Hepatocyte (in vitro differentiated cells): ENCODE data around the gene UGP2. TPM values are rescaled to one million over a fixed set of nuclear protein-coding genes. Genes with fewer than 3 reads are reported as not detected.

Experiments
- DNase-seq: peaks from one replicate; pipeline ENCODE4 v3.0.0-alpha.2; 2016; ENCODE audit warnings: low spot score
- H2AFZ ChIP-seq: fragments of 200-600 bp; sonication (generic); 2 replicates; pipeline ENCODE4 v1.6.0; 2016; ENCODE audit warnings: antibody characterized with exemption, mild to moderate bottlenecking
- H3K27ac ChIP-seq: fragments of 200-600 bp; sonication (generic); 2 replicates; pipeline ENCODE4 v1.5.1; 2016; ENCODE audit warnings: mild to moderate bottlenecking
- H3K27me3 ChIP-seq: fragments of 200-600 bp; sonication (generic); 2 replicates; pipeline ENCODE4 v1.6.1; 2016
- H3K36me3 ChIP-seq: fragments of 200-600 bp; sonication (generic); replicated peaks from 2 replicates; pipeline ENCODE4 v1.5.1; 2016; ENCODE audit warnings: low read depth; ENCODE audit not compliant: insufficient read depth
- H3K4me1 ChIP-seq: fragments of 200-600 bp; sonication (generic); 2 replicates; pipeline ENCODE4 v1.5.1; 2016; ENCODE audit warnings: mild to moderate bottlenecking, moderate library complexity; ENCODE audit not compliant: insufficient read depth
- H3K4me2 ChIP-seq: fragments of 200-600 bp; sonication (generic); 2 replicates; pipeline ENCODE4 v1.6.0; 2016
- H3K4me3 ChIP-seq: fragments of 200-600 bp; sonication (generic); 2 replicates; pipeline ENCODE4 v1.5.1; 2016; ENCODE audit warnings: mild to moderate bottlenecking
- H3K79me2 ChIP-seq: fragments of 200-600 bp; sonication (generic); 2 replicates; pipeline ENCODE4 v1.6.0; 2017; ENCODE audit warnings: mild to moderate bottlenecking
- H3K9me2 ChIP-seq: fragments of 200-600 bp; sonication (generic); replicated peaks from 2 replicates; pipeline ENCODE4 v1.6.0; 2017; ENCODE audit warnings: mild to moderate bottlenecking; ENCODE audit not compliant: insufficient read depth
- H3K9me3 ChIP-seq: fragments of 200-600 bp; sonication (generic); 2 replicates; pipeline ENCODE4 v1.5.1; 2016; ENCODE audit warnings: low read depth, mild to moderate bottlenecking
- H4K20me1 ChIP-seq: fragments of 200-600 bp; sonication (generic); 2 replicates; pipeline ENCODE4 v1.6.0; 2016; ENCODE audit warnings: mild to moderate bottlenecking; ENCODE audit not compliant: insufficient read depth, poor library complexity, severe bottlenecking
- CTCF ChIP-seq: fragments of 200-600 bp; sonication (generic); IDR thresholded peaks from 2 replicates; pipeline ENCODE4 v1.5.1; 2016; ENCODE audit warnings: antibody characterized with exemption, mild to moderate bottlenecking; ENCODE audit not compliant: poor library complexity
- EZH2 ChIP-seq: fragments of 200-600 bp; sonication (generic); IDR thresholded peaks from 2 replicates; pipeline ENCODE4 v1.6.1; 2016; ENCODE audit warnings: antibody characterized with exemption, mild to moderate bottlenecking, borderline replicate concordance
- EZH2phosphoT487 ChIP-seq: fragments of 200-600 bp; sonication (generic); IDR thresholded peaks from one replicate; pipeline ENCODE4 v1.6.1; 2018; ENCODE audit warnings: antibody characterized with exemption, mild to moderate bottlenecking, low read depth, moderate library complexity; ENCODE audit not compliant: unreplicated experiment, severe bottlenecking
- WGBS: methylation state at CpG from one replicate; pipeline ENCODE4 v1.1.6; 2016; ENCODE audit warnings: low lambda C conversion rate; ENCODE audit errors: missing lambda C conversion rate; 5-methylcytosine and 5-hydroxymethylcytosine counted together
- polyA plus RNA-seq: library from polyadenylated mRNA; unstranded; fragments of >200 nt; fragmentation: Nextera tagmentation; extraction: Ambion mirVana; gene quantifications from 2 replicates; pipeline ENCODE4 v1.2.1, GENCODE V29; 2016
- total RNA-seq: library from RNA; depleted of rRNA; stranded (reverse); fragments of >200 nt; gene quantifications from 2 replicates; pipeline ENCODE4 v1.2.3, GENCODE V29; 2014

UGP2 gene
- total and polyA plus RNA-seq, 2 experiments from 2014 or later, result 273 to 322 TPM

GRCh38 chr2:63853527-63854310 is 12.0 kb downstream of the UGP2 start:
- peaks cover 36% of the 10 kb centered on the region for H4K20me1 ChIP-seq
- H3K27me3 ChIP-seq, result no peaks in the 10 kb centered on the region
- H3K4me2 ChIP-seq, result peak overlapping the region; percentile 4
- no peak overlapping the region for H2AFZ ChIP-seq
- no peak for DNase-seq
- H3K79me2 ChIP-seq, result peaks cover 99% of the 10 kb centered on the region
- peaks cover 15% of the 10 kb centered on the region for H3K4me1 ChIP-seq
- TF ChIP-seq EZH2phosphoT487 (no peak), EZH2 (no peak), CTCF (no peak)
- H3K36me3 ChIP-seq, result no peaks in the 10 kb centered on the region
- no peaks in the 10 kb centered on the region for H3K9me2 ChIP-seq
- no peak overlapping the region for H3K27ac ChIP-seq
- no peak overlapping the region for H3K4me3 ChIP-seq
- 75% methylated on average over 4 of the region's 4 CpGs for WGBS
- no peaks in the 10 kb centered on the region for H3K9me3 ChIP-seq

GRCh38 chr2:63855418-63856302 is 14.0 kb downstream of the UGP2 start:
- DNase-seq, result no peak
- TF ChIP-seq EZH2, result no peak
- TF ChIP-seq CTCF, result no peak
- TF ChIP-seq EZH2phosphoT487, result no peak
- Histone ChIP-seq H3K4me3 (no peak overlapping the region), H3K4me1 (no peaks in the 10 kb centered on the region), H3K4me2 (no peak overlapping the region), H3K79me2 (peaks cover 80% of the 10 kb centered on the region), H3K27me3 (no peaks in the 10 kb centered on the region), H3K36me3 (no peaks in the 10 kb centered on the region), H3K9me2 (no peaks in the 10 kb centered on the region), H3K27ac (no peak overlapping the region), H2AFZ (no peak overlapping the region), H4K20me1 (peaks cover 30% of the 10 kb centered on the region), H3K9me3 (no peaks in the 10 kb centered on the region)
- WGBS, result 96% methylated on average over 14 of the region's 14 CpGs

- H3K4me1 ChIP-seq, result no peaks in the 10 kb centered on the region
Observed at GRCh38 chr2:63856303-63856603, 14.6 kb downstream of the UGP2 start.

More at GRCh38 chr2:63856303-63856603, 14.6 kb downstream of the UGP2 start:
- Histone ChIP-seq H3K9me2 (no peaks in the 10 kb centered on the region), H3K4me3 (no peak overlapping the region), H3K27me3 (no peaks in the 10 kb centered on the region), H3K79me2 (peaks cover 77% of the 10 kb centered on the region), H2AFZ (no peak overlapping the region), H3K27ac (no peak overlapping the region), H4K20me1 (peaks cover 24% of the 10 kb centered on the region), H3K4me2 (no peak overlapping the region), H3K9me3 (no peaks in the 10 kb centered on the region), H3K36me3 (no peaks in the 10 kb centered on the region)
- WGBS, result 81% methylated on average over 5 of the region's 5 CpGs
- DNase-seq, result no peak
- TF ChIP-seq CTCF (no peak), EZH2 (no peak), EZH2phosphoT487 (no peak)
